ENCODE data around the gene OR10A4. TPM values are rescaled to one million over a fixed set of nuclear protein-coding genes. Genes with fewer than 3 reads are reported as not detected.

Gene OR10A4
- total and polyA plus RNA-seq, 2 donors (not counting 1 experiment from before 2014, with no cell fraction given): not detected

DNA sequence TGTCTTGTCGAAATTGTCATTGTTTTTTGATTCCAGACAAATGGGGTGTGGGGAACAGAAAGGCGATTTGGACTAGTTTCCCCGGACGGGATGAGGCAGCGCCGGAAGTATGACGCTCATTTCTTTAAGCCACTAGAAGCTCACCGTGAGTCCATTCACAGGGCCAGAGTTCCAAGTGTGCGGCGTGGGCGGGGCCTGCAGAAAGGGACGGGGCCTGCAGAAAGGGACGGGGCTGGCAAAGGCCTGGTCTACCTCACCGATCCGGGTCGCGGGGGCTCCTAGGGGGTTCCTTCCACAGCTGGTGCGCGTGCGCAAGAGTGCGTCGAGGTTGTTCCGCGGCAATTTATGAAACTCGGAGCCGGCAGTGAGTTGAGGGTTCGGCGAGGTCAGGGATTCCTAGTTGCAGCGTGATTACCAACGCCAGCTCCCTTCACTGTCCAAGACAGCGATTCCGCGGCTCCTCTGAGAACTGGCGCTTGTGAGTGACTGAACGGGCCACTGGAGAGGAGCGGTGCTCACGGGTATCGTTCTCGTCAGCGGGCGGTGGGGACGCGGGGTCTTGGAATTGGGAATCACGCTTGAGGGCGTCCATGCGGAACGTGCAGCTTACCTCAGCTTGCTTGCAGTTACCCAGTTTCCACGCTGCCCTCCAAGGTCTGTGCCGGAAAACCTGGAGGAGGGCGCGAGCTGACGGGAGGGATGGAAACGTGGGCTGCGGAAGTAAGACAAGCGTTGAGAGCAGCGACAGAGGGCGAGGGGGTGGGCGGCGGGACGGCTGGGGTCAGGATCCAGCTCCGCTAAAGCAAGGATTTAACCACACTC lies 50.0 kb downstream of the OR10A4 start, which contains the start of gene ZNF215:
TSS of gene ZNF215 (plus strand) at position 219 of the 822 bp plus-strand sequence. CDS start 5,847 bp downstream, outside the sequence.
- Histone ChIP-seq H3K27ac (ENCODE audit: low read length in 2 of 2) (peak within 1 kb of the TSS in 1 of 2 donors; percentile 25), H4K20me1 (ENCODE audit: control insufficient read depth, insufficient read depth, low read length, poor library complexity, severe bottlenecking) (no peaks in the 10 kb centered on the region), H3K4me3 (ENCODE audit: control extremely low read depth in 1 of 5, extremely low read depth in 1 of 5, insufficient read depth in 1 of 5, low read depth in 2 of 5, low read length in 4 of 5) (peak within 1 kb of the TSS; percentile 50 to 77 (median 67)), H3K36me3 (replicated peaks in 1 of 2; ENCODE audit: control extremely low read depth in 1 of 2, control insufficient read depth in 1 of 2, extremely low read depth in 1 of 2, insufficient read depth in 2 of 2, low read length in 1 of 2) (no peaks in the 10 kb centered on the region), H3K9ac (ENCODE audit: low read length) (peak within 1 kb of the TSS; percentile 67), H3K27me3 (replicated peaks in 1 of 4; ENCODE audit: control extremely low read depth in 1 of 4, control insufficient read depth in 3 of 4, insufficient read depth in 4 of 4, low read length in 3 of 4) (peaks cover 0 to 22% (median 0%) of the 10 kb centered on the region in 4 experiments), H3K4me2 (replicated peaks; ENCODE audit: low read depth, low read length, poor library complexity, severe bottlenecking) (peak within 1 kb of the TSS; percentile 76), H3K4me1 (ENCODE audit: control insufficient read depth in 2 of 2, insufficient read depth in 2 of 2, low read length in 2 of 2) (peaks cover 11 to 19% of the 10 kb centered on the region in 2 donors), H3K9me3 (ENCODE audit: control extremely low read depth in 1 of 3, control insufficient read depth in 2 of 3, insufficient read depth in 1 of 3, low read length in 2 of 3) (peaks cover 0 to 6% (median 0%) of the 10 kb centered on the region in 3 donors), H3K79me2 (ENCODE audit: control insufficient read depth, insufficient read depth, low read length) (no peaks in the 10 kb centered on the region), H2AFZ (ENCODE audit: insufficient read depth, low read depth, low read length, poor library complexity, severe bottlenecking) (peak within 1 kb of the TSS; percentile 67)
- ChIA-PET CTCF (interaction anchor here (0.6 to 1.8 kb wide), 3 partner anchors 19 to 488 kb away, joined by 3 to 5 read pairs (median 4); no protein-coding TSS in a partner anchor), POLR2A (no interaction called here)
- TF ChIP-seq EZH2 (IDR thresholded peaks at IDR 0.05; ENCODE audit: borderline replicate concordance, insufficient read depth, low read depth, low read length, poor library complexity, severe bottlenecking): no peak
- TF ChIP-seq, protein P1, sequence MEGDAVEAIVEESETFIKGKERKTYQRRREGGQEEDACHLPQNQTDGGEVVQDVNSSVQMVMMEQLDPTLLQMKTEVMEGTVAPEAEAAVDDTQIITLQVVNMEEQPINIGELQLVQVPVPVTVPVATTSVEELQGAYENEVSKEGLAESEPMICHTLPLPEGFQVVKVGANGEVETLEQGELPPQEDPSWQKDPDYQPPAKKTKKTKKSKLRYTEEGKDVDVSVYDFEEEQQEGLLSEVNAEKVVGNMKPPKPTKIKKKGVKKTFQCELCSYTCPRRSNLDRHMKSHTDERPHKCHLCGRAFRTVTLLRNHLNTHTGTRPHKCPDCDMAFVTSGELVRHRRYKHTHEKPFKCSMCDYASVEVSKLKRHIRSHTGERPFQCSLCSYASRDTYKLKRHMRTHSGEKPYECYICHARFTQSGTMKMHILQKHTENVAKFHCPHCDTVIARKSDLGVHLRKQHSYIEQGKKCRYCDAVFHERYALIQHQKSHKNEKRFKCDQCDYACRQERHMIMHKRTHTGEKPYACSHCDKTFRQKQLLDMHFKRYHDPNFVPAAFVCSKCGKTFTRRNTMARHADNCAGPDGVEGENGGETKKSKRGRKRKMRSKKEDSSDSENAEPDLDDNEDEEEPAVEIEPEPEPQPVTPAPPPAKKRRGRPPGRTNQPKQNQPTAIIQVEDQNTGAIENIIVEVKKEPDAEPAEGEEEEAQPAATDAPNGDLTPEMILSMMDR (IDR thresholded peaks at IDR 0.05): no peak
- peak; percentile 32 for DNase-seq
- peak; percentile 67 for ATAC-seq (ENCODE audit: low read depth)
- under 1% methylated on average over 57 of the region's 61 CpGs for WGBS (ENCODE audit: insufficient coverage)
- Mint-ChIP-seq H3K4me3 (peak within 1 kb of the TSS; percentile 96), H3K9me3 (ENCODE audit: insufficient read depth) (no peaks in the 10 kb centered on the region), H3K27me3 (no peaks in the 10 kb centered on the region), H3K4me1 (peaks cover 19% of the 10 kb centered on the region), H3K27ac (peak within 1 kb of the TSS; percentile 59)
- intact Hi-C loops (cut with micrococcal nuclease): loop anchor here (10.0 kb wide), 1 partner anchor 172 kb away; no protein-coding TSS in a partner anchor
